RCC 7860 (cell line): Measurements from ENCODE around the gene RAB31.
"Not testable (repeated sequence)": the region's sequence is repeated elsewhere in the genome, so short reads cannot be mapped to it uniquely, and the experiment has no call there.

Experiments
- DNase-seq: peaks from one replicate; pipeline ENCODE4 v3.0.0-alpha.2; 2015; ENCODE audit warnings: low spot score
- FAIRE-seq: peaks from 2 replicates; lab custom pipeline; 2012; peaks lifted over from hg19 to GRCh38; lab: Jason Lieb, UNC

RAB31 gene

DNA sequence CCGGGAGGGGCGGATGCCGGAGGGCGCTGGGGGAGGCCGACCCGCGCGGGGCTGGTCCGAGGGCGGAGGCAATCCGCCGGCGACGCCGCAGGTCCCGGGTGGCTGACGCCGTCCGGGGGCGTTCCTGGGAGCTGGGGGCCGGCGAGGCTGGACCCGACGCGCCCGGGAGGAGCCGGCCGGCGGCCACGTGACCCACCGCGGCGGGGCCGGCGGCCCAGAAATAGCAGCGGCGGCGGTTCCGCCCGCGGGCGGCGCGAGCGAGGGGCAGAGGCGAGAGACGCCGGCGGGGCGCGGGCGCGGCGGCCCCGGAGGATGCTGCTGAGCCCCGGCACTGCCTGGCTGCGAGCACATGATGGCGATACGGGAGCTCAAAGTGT lies at the start of gene RAB31:
TSS of gene RAB31 (plus strand) at position 245 of the 377 bp plus-strand sequence. CDS start at position 350, 105 bp downstream.
- no peak for FAIRE-seq

GRCh38 chr18:9659499-9660375 lies 48.4 kb upstream of the RAB31 start:
- DNase-seq (no peak), FAIRE-seq (no peak)

More for the DNA sequence above, at the start of gene RAB31:
- no peak for DNase-seq

DNA sequence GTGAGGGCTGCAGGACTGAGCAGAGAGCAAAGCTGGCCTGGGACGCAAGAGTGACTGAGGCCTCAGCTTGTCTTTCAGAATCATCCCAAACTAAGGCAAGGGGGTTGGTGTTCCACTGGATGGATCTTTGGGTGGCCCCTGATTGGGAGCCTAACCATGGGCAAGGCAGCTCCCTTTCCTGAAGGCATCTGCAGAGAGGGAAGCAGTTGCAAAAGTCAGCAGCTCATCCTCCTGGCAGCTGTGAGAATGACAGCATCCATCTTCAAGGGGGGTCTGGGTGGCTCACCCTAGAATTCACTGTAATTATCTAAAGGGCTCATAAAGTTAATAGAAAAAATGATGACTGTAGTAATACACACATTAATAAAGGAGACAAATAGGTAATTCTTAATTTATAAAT lies 46.5 kb upstream of the RAB31 start:
- DNase-seq, result no peak

GRCh38 chr18:9663377-9663776 lies 44.7 kb upstream of the RAB31 start:
- FAIRE-seq, result no peak

More for the DNA sequence above, 46.5 kb upstream of the RAB31 start:
- no peak for FAIRE-seq

DNA sequence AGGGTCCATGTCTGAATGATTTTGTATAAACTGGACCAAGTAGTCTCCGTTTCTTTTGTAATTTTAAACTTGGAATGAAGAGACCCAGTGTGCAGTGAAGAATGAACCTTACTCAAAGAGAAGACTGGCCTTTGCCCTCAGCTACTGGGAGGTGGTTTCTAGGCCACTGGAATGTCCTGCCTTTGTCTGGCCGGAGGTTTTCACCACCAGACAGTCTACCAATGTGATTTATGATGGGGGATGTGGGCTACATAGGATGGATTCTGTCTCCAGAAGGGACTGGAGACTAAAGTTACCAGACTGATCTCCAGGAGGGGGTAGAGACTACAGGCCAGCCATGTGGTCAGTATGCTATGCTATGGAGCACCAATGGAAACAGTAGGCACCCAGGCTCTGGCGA lies 42.8 kb upstream of the RAB31 start:
- DNase-seq, result no peak
- no peak for FAIRE-seq

More at GRCh38 chr18:9663377-9663776, 44.7 kb upstream of the RAB31 start:
- no peak for DNase-seq

GRCh38 chr18:9666548-9666947 lies 41.6 kb upstream of the RAB31 start:
- DNase-seq (no peak), FAIRE-seq (no peak)

DNA sequence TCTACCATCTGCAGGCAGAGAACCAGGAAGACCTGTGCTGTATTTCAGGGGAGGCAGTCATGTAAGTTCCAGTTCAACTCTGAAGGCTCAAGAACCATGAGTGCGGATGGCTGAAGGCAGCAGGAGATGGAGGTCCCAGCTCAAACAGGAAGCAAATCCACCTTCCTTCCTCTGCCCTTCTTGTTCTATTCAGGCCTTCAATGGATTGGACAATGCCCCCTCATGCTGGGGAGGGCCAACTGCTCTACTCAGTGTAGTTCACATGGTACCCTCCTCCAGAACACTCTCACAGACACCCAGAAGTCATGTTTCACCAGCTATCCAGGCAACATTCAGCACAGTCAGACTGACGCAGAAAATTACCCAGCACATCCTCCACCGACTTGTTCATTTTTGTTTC lies 39.1 kb upstream of the RAB31 start:
- FAIRE-seq, result no peak
- DNase-seq, result no peak

DNA sequence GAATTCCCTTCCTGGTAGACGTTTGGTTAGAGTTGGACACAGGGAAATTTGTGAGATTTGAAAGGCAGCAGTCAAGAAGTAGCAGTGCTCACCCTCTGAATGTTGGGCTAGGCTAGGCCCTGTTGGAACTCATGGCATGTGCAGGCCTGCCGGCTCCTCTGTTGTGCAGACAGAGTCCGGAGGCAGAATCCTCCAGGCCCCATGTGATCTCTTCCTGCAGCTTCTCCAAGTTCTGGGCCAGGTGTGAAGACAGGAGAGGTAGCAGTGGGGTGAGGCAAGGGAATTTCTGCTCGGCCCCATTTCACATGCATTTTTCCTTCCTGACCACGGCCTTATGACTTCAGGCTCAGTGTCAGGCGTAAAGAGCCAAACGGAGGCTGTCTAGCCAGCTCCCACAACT lies 36.9 kb upstream of the RAB31 start:
- FAIRE-seq, result no peak

DNA sequence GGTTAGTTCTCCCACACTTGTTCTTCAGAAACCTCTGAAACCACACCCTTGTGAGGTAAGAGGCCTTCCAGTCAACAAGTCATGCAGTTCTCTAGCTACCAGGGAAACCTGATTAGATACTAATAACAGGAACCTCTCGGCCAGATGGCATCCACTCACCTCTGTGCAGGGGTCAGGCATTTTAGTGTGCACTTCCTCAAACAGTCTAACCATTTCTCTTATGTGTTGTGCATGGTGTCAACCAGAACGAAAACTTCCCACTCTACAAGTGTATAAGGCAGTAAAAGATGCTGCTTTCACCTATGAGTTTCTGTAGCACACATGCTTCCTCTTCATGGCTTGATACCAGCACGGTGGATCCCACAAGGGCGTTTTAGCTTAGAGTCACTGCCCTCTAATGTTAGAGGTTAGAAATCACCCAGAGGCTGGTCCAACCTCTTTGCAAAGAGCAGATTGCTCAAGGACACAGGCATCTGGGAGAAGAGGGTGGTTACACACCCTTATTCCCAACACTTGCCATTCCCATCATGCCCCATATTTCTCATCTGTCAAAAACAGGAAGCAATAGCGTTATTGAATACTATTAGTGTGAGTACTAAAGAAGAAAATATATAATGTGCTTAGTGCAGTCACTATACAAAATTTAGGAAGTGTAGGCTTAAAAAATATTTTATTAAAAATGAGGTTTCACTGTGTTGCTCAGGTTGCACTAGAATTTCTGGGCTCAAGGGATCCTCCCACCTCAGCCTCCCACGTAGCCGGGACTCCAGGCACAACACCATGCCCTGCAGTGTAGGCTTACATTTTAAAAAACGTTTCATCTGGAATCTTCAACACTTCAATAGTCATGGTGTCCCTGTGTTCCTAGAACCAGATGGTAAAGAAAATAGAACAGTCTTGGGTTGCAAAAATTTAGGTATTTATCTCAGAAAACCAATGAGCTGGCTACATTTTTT lies 34.5 kb upstream of the RAB31 start:
- DNase-seq (peak; percentile 98), FAIRE-seq (peak; percentile 88)

More for the DNA sequence above, 36.9 kb upstream of the RAB31 start:
- no peak for DNase-seq

DNA sequence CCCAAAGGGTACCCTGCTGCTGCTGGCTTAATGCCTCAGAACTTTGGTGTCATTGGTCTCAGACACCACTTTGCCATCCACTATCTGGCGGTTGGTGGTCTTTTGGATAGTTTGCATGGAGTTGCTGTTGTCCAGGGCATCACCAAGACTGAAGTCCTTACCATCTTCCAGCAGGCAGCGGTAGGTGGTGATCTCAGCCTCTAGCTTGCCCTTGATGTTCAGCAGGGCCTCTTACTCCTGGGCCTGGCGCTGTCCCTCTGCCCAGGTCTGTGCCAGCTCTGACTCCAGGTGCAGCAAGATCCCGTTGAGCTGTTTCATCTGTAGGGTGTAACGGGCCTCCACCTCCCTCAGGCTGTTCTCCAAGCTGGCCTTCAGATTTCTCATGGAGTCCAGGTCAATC lies 29.9 kb upstream of the RAB31 start:
- DNase-seq, FAIRE-seq: not testable (repeated sequence)

DNA sequence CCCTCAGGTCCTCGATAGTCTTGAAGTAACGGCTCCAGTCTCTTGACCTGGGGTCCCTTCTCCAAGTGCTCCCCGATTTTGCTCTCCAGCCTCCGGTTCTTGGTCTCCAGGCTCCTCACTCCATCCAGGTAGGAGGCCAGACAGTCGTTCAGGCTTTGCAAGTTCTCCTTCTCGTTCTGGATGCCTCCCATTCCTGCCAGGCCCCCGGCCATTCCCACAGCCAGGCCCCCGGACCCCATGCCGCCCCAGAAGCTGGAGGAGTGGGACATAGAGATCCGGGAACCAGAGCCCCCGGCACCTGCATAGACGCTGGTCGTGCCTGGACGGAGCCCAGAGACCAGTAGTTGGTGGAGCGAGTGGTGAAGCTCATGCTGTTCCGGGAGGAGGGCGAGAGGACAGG lies 29.0 kb upstream of the RAB31 start:
- FAIRE-seq (no peak), DNase-seq (no peak)

DNA sequence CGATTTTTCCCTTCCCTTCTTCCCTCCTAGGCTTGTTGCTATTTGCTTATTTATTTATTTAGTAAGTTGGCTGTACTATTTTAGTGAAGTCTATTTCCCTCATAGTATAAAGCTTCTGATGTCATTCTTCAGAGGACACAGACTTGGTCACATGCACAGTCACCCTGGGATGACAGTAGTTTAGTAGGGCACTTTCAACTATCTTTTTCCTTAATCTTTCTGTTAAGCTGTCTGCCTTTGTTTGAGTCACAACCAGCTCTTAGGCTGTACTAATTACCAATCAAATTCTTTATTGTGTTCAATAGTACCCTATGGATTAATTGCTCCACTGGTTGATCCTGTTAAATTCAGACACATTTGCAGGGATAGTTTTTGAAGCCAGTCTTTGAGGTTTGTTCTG lies 26.9 kb upstream of the RAB31 start:
- no peak for DNase-seq
- no peak for FAIRE-seq

- DNase-seq (no peak), FAIRE-seq (no peak)
Observed at GRCh38 chr18:9682572-9682971, 25.5 kb upstream of the RAB31 start.

DNA sequence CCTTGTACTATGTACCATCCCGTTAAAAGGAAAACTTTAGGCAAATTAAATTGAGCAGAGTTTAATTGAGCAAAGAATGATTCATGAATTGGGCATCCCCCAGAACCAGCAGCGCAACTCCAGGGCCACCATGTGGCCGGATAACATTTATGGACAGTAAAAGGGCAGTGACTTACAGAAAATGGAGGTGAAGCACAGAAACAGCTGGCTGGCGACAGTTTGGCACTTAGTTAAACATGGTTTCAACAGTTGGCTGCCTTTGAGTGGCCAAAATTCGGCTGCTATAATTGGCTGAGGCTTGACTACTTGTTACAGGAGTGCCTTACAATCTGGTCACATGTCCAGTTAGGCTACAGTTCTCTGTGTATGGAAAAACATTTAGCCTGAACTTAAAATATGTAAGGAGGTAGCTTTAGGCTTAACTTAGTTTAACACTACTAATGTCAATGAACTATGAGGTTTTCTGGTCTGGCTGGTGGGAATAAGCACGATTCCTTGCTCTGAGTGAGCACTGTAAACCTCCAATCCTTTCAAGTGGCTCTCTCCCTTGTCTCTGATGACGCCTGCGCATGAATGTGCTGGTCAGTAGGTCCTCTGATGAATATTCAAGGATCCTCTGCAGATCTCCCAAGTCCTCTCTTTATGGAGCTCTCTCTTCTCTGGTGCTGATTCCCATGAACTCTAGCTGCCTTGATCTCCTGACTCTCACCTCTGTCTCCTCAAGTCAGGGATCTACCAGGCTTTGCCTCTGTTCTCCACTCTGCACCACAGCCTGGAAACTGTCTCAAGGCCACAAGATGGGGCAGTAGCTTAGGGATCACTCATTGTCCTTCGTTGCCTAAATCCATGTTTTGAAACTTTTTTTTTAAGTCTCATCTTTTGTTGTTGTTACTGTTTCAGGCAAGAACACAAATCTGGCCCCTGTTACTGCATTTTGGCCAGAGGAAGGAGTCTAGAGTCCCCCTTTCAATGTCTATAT lies 24.4 kb upstream of the RAB31 start:
- FAIRE-seq, result no peak

DNA sequence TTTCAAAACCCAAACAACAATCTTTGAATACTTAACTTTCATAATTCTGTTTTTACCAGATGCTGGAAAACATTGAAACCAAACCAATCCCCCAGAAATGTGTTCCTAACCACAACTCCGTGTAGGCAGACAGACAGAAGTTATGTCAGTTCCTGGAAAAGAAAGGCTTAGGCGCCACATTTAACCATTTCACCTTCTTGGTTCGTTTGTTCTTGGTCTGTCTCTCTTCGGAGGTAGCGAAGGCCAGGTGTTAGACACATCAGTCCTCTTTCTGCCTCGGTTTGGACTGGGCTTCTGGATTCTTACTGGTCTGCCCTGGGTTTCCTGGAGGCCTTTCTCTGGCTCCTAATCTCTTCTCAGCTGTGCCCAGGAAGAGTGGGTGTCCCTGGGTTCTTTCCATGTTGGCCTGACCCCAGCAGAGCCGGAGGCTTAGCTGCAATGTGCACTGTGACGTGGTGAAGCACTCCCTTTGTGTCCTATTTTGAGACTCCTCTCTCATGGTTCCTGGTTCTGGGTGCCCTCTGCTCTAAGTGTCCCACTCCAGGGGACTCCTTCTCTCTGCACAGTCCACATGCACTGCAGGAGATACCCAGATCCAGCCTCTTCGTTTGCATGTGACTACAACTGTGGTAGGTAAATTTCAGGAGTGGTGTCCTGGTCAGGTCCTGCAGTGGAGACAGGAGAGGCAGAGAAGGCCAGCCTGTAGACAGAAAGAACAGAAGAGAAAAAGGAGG lies 23.1 kb upstream of the RAB31 start:
- FAIRE-seq, result no peak
- no peak for DNase-seq

More for the DNA sequence above, 24.4 kb upstream of the RAB31 start:
- peak; percentile 37 for DNase-seq

- FAIRE-seq, result no peak
- no peak for DNase-seq
Observed at GRCh38 chr18:9685615-9685890, 22.5 kb upstream of the RAB31 start.

GRCh38 chr18:9688036-9688741 lies 19.9 kb upstream of the RAB31 start:
- DNase-seq (no peak), FAIRE-seq (no peak)

- DNase-seq (no peak), FAIRE-seq (no peak)
Observed at GRCh38 chr18:9689253-9689652, 18.8 kb upstream of the RAB31 start.
